OCI-LY1 (cell line): ENCODE results near the gene A2ML1.

Experiments used
- CTCF ChIP-seq: fragments of 200-600 bp; sonication (generic), shearing (Covaris generic); IDR thresholded peaks from 2 replicates; pipeline ENCODE4 v1.5.1; 2017; ENCODE audit warnings: mild to moderate bottlenecking, antibody characterized with exemption, low read length, moderate library complexity, mixed read lengths
- EZH2 ChIP-seq: fragments of 200-600 bp; sonication (generic), shearing (Covaris generic); IDR thresholded peaks from 2 replicates; pipeline ENCODE4 v1.8.0; 2017; ENCODE audit warnings: borderline replicate concordance, mixed run types, mild to moderate bottlenecking, antibody characterized with exemption, low read length, moderate library complexity, mixed read lengths

- TF ChIP-seq CTCF (no peak), EZH2 (no peak)
Measured at GRCh38 chr12:8827551-8828256, 5.3 kb downstream of the A2ML1 start.
